Stimulated activated CD8-positive, alpha-beta memory T cell treated with anti-CD3 and anti-CD28 coated beads, Interleukin-15, amount 100 ng/mL, for 1 hour (primary cell): Measurements from ENCODE around the gene MSH3.
"Not testable (repeated sequence)": the region's sequence is repeated elsewhere in the genome, so short reads cannot be mapped to it uniquely, and the experiment has no call there.

Experiments
- DNase-seq: peaks from one replicate; pipeline ENCODE4 v3.0.0-alpha.2; 2020; ENCODE audit warnings: low read depth

Gene MSH3

DNA sequence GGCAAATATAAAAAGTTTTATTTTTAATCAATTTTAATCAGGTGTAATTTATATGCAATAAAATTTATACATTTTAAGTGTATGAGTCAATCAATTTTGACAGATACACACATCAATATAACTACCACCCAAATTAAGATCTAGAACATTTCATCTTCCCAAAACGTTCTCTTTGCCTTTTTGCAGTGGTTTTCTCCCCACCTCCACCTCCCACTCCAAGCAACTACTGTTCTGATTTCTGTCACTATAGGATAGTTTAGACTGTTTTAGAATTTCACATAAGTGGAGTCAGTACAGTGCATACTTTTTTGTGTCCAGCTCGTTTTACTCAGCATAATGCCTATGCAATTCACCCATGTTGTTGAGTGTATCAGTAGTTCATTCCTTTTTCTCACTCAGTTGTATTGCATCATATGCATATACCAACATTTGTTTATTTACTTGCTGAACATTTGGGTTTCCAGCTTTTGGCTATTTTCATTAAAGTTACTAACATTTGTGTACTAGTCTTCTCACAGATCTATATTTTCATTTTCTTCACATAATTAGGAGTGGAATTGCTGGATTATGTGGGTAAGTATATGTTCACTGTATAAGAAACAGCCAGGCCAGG lies 52.5 kb downstream of the MSH3 start:
- DNase-seq: no peak

DNA sequence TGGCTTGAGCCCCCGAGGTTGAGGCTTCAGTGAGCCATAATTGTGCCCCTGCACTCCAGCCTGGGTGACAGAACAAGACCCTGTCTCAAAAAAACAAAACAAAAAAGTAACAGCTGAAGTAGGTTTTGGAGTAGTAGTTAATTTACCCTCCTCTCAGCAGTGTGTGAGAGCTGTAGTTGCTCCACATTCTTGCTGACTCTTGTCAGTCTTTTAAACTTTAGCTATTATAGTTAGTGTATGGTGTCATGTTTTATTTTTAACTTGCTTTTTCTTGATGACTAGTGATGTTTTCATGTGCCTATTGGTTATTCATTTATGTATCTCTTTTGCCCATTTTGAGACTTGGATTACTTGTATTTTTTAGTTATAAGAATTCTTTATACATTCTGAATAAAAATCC lies 53.2 kb downstream of the MSH3 start:
- no peak for DNase-seq

DNA sequence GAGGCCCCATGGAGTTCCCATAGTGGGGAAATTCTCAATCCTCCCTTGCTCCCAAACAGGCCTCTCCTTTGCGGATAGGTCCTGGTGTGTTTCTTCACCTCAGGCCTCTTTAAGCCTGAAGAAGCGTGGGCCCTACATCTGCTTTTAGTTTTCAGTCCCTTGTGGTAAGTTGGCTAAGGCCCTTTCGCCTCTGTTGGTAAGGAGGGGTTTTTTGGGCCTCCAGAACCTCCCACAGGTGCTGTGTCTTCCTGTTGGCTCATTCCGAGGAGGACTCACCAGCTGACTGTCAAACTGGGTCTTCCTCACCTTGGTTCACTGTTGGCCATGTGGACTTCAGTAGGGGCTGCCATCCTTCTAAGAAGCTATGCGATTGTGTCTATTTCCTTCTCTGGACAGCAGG lies 56.8 kb downstream of the MSH3 start:
- no peak for DNase-seq

DNA sequence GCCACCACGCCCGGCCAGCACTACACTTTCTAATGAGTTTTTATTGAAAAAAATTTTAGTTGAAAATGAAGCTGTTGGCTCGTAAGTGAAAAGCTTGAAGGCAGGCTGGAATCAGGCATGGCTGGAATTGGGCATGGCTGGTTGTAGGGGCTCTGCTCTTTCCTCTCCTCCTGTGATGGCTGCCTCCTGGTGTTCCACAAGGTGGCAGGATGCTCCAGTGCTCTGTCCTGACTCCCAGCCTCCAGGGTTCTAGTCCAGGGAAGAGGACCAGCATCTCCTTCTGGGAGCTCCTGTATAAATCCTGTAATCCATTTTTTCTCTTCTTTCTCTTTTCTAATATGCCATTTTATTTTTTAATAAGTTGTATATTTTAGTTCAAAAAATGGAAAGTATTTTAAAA lies 57.5 kb downstream of the MSH3 start:
- no peak for DNase-seq

DNA sequence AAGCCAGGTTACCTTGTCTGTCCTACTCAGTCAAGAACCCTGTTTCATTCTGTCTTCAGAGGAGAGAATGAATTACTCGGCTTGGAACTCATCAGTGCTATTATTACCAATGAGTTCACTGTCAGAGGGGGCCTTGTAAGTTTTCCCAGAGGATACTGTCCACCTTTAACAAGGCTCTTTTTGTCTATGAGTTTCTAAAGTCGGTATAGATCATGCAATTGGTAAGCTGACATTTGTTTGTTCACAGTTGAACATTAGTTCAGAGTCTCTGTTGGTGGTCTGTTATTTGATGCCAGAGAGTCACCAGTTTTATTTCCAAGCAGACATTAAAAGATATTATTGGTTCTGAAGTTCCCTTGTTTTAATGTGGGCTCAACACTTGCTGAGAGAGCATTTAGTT lies 58.5 kb downstream of the MSH3 start:
- DNase-seq: no peak

DNA sequence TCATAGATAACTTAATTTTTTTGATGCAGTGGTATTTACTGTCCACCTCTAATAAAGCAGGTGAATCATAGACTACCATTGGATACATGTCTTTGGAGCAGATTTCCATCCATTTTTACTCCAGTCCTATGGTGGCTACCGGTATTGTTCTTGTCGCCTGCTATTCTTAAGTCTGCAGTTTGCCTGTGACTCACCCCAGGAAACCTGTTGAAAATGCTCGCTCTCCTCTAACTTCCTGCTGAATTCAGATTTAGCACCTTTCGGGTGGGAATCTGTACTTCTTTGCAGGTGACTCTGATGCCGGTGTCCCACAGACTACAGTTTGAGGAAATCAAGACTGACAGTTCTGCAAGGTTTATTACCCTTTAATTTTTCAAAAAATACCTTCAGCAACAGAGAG lies 59.2 kb downstream of the MSH3 start:
- no peak for DNase-seq

DNA sequence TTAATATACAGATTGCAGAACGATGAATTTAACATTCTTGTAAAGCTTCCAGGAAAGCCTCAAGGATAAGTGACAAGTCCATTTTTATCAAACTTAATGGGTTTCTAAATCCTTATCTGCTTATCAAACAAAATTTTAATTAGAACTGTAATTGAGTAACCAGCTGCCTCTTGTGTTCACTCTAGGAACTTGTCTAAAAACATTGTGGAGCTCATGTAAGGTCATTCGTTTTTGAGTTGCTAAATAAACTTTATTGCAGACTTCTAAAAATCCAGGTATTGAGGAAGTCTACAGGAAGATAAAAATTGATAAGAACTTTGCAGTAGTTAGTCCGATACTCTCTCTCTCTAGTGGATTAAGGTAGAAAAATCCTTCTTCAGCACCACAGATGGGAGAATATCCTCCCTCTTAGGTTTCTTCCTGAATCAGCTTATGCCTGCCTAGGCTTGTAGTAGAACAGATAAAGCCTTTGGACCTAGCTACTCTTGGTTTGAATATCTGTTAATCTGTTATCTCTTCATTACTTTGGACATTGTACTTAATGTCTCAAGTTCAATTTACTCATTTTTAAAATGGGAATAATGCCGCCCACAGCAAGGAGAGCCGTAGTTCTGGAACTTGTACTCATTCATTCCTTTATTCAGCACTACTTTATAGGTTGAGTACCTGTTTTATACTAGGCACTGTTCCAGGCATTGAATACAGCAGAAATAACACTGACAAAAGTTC lies 60.3 kb downstream of the MSH3 start:
- DNase-seq: no peak

DNA sequence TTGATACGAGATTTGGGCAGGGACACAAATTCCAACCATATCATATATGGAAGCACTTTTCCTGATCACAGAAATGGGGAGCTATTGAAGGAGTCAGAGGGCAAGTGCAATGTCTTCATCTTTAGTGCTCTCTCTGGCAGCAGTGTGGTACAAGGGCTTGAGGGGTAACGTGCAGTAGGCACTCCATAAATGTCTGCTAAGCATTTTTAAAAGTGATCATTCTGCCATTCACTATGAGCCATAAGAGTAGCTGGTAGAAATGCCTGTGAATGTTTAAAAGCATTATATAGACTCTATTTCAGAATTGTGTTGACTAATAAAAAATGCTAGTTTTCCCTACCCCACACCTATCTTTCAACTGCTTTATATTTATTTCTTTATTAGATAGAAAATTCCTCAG lies 61.4 kb downstream of the MSH3 start:
- DNase-seq: no peak

DNA sequence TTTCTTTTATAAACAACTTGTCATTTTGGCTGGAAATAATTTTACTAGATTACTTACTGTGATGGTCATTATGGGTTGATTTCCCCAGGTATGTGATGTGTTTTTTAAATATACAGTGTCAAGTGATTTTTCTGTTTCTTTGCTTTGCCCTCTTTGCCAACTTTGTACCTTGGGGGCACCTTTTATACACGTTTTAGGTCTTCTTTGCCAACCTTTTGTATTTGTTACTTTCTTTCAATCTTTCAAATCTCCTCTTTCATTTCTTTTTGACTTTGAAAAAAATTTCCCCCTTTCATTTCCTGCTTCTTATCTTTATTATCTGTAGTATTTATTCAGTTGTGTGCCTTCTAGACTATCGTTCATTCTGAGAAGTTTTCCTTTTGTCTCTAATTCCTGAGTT lies 65.7 kb downstream of the MSH3 start:
- DNase-seq: no peak

DNA sequence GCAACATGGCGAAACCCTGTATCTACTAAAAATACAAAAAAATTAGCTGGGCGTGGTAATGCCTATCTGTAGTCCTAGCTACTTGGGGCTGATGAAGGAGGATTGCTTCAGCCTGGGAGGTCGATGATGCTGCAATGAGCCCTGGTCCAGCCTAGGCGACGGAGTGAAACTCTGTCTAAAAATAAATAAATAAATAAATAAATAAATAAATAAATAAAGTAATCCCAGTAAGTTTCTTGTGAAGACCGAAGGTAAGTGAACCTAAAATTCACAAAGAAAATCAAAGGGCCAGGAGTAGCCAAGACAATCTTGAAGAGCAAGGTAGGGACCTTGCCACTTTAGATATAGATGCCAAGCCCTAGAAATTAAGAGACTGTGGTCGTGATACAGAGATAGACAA lies 68.5 kb downstream of the MSH3 start:
- DNase-seq: no peak

DNA sequence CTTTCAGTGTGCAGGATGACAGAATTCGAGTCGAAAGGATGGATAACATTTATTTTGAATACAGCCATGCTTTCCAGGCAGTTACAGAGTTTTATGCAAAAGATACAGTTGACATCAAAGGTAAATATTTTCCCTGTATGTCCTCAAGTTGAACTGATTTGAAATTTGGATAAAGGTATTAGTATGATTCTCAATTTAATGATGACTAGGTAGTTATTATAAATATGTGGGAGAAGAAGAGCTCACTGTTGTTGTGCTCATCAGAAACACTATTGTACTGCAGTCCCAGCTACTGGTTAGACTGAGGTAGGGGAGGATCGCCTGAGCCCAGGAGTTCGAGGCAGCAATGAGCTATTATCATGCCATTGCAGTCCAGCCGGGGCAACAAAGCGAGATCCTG lies 71.0 kb downstream of the MSH3 start:
- DNase-seq: no peak

DNA sequence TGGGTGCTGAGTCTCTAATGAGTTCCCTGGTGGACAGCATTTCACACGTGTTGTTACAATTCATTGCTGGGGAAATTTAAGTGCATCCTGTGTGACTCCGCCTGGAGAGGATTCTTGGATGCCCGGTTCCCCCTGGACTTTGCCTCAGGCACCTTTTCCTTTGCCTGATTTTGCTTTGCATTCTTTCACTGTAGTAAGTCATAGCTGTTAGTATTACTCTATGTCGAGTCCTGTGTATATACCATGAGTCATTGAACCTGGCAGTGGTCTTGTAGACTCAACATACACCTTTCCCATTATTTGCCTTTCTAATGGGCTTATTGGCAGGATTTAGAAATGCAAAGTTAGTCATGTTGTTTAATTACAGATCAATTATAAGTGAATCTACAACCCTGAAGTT lies 82.3 kb downstream of the MSH3 start:
- no peak for DNase-seq

DNA sequence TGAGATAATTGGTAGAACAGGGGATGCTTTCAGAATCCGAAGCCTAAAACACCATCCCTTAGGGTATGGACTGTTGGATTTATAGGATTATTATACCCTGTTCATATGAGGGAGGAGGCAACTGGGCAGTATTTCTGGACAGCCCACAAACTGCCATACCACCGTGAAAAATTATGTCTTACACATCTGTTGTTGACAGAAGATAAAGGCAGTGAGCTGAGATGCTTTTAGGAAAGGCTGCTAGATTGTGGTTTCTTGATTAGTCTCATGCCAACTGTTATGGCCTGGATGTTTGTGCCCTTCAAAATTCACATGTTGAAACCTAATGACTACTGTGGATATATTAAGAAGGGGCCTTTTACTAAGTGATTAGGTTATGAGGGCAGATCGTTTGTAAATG lies 84.0 kb downstream of the MSH3 start:
- DNase-seq: no peak

DNA sequence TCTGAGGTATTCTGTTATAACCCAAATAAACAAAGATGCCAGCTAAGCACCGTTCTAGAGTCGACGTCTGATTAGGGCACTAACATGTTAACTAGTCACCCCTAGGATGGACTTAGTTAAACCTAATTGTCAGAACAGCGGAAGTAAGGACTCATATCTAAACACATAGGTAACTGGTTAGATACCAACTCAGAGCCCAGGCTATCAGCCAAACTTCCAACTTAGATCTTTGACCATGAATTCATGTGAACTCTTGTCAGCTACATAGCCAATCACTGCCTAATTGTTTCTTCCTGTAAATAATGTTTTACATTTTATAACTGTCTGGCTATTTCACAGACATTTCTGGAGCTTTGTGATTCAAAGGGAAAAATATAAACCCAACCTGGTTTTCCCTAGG lies 84.6 kb downstream of the MSH3 start:
- DNase-seq: no peak

DNA sequence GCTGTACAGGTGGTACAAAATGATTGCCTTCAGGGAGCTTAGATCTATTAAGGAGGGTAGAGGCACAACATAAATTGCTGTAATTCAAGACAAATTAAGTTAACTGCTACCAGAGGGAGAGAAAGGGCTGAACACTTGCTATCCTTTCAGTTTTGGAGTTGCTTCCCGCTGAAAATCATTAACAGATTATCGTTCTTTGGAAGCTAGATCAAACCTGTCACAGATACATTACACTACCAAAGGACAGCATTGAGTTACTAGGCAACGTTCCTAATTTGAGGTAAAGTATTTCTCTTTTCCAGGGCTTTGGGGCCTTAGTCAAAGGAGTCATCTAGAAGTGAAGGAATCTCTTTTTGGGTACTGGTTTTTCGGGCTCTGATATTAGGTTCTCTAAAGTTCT lies 85.0 kb downstream of the MSH3 start:
- DNase-seq: no peak

DNA sequence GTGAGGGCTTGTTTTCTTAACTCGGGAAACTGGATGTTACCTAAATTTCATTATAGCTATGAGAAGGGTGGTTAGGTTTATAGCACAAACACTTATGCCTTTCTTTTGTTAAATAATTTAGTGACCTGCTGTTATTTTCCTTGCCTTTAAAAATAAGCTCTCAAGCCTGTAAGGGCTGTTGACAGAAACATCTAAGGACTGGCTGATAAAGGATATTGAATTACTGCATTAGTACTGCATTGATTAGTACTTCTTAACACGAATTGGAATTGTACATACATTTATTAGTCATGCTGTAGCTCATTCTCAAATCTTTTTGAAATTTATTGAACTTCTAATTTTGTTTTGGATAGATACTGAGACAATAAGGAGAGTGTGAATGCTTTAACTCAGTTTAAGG lies 85.4 kb downstream of the MSH3 start:
- DNase-seq: no peak

DNA sequence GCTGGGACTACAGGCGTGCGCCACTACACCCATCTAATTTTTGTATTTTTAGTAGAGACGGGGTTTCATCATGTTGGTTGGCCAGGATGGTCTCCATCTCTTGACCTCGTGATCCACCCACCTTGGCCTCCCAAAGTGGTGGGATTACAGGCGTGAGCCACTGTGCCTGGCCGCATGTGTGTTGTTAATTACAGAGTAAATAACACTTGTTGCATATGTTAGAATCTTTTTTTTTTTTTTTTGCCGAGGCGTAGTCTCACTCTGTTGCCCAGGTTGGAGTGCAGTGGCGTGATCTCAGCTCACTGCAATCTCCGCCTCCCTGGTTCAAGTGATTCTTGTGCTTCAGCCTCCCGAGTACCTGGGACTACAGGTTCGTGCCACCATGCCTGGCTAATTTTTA lies 86.0 kb downstream of the MSH3 start:
- DNase-seq: not testable (repeated sequence)

DNA sequence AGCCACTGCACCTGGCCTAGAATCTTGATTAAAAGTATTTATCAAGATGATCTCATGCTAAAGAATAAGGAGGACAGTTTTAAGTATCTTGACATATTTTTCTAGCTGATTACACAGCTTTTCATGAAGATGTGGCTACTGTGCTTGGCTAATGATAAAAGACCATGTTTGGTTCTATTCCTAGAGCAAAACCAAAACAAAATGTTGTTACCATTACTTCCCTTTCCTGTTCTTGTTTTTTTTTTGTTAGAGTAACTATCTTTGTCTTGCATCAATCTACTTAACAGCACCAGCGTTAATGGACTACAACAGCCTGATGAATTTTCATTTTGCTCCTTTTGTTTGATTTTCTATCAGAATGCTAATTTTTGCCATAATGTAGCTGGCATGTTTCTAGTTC lies 86.5 kb downstream of the MSH3 start:
- DNase-seq: no peak

DNA sequence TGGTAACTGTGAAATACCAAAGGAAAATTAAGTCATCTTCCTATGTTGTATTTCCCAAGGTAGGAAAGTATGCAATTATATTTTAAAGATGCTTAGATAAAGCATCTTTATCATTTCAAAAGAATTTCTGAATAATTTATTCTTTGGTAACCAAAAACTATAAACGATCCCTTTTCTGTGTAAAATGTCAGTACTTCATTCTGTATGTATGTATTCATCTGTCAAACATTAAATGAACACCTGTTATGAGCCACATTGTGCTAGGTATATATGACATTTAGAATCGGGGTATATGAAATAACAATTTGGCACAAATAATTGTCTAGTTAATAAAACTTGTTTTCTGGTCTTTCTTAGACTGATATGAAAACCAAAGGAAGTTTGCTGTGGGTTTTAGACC lies 89.7 kb downstream of the MSH3 start:
- DNase-seq: no peak

DNA sequence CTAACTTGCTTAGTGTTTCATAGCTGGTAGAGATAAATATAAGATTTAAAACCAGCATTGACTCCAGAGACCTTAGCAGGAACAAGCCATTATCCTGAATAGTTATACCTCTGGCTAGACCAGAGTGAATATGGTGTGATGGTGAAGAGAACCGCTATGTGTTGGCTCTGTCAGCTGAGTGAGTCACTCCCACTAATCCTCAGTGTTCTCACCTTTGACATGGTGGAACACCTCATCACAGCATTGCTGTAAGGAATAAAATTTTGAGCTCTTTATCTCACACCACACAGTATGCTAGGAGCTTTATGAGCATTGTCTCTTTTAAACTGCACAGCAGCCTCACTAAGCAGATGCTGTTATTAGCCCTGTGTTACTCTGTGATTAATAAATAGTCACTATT lies 91.0 kb downstream of the MSH3 start:
- DNase-seq: no peak

DNA sequence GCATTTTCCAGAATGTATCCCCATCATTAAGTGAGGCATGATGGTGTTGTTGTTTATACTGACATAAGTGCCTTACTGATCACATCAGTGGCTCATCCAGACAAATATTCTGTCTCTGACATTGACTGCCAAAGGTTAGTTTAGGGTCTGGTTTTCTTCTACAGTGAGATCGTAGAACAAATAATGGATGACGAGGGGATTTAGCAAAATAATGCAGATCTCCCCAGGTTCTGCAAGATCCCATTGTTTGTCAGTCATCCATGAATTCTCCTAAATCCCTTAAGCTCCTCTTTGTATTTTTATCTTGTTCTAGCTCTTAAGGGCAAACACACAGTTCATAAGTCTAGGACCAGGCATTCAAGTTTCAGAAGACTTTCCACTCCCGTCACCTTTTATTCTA lies 93.5 kb downstream of the MSH3 start:
- DNase-seq: no peak

DNA sequence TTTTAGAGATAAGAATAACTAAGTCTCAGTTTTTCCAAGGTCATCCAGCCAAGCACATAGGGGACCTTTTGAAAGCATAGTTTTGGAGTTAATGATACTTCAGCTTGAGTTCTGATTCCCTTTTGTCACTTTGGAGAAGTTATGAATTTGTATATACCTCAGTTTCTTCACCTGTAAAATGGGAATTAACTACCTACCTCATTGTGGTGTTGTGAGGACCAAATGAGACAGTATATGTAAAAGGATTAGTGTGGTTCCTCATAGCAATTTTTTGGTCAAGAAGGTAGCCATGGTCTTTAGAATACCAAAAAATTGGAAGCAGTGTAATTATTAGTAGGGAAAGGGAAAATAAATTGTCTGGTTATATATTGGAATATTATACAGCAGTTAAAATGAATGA lies 98.0 kb downstream of the MSH3 start:
- DNase-seq: no peak

DNA sequence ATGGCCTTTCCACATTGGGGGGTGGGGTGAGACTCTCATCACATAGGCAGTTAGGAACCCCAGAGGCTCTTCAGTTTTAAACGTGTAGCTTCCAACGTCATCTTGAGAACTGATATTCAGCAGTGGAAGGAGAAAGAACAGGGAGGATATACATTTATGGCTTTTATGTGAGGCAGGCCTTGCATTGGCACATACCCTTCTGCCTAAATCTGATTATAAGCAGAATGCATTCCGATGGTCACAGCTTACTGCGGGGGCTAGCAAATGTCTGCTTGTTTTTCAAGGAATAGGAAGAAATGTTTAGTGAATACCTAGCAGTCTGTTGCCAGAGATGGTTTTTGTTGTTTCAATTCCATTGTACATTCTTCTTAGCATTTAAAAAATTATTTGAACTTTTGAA lies 99.3 kb downstream of the MSH3 start:
- no peak for DNase-seq

DNA sequence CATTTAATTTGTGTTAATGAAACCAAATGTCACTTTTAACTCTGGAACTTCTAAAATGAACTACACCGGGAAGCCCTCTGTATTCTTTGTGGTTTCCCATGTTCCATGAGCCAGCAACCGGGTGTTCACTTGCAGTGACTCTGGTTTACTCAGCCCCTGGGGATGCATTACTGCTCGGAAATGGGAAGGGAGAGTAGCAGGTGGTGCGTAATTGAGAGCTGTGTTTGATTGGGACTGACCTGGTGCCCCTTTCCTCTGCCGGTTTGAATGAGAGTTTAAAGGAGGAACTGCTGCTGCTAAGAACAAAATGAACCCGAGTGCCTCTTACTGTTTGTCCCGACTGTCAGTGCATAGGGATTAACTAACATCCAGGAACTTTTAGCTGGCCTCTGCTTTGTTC lies 100.4 kb downstream of the MSH3 start:
- no peak for DNase-seq
